KMS-11 (cell line): ENCODE data around the gene HOXC9.

ENCODE experiments used
- H2AFZ ChIP-seq: fragments of 200-600 bp; sonication (generic); 2 replicates; pipeline ENCODE4 v1.6.1; 2016; ENCODE audit warnings: antibody characterized with exemption, mixed run types, low read depth
- H3K27ac ChIP-seq: fragments of 200-600 bp; sonication (generic); 2 replicates; pipeline ENCODE4 v1.6.1; 2016; ENCODE audit warnings: mild to moderate bottlenecking, mixed run types
- H3K27me3 ChIP-seq: fragments of 200-600 bp; sonication (generic); 2 replicates; pipeline ENCODE4 v1.6.1; 2017; ENCODE audit warnings: mild to moderate bottlenecking, low read depth, mixed run types, moderate library complexity; ENCODE audit not compliant: insufficient read depth
- H3K36me3 ChIP-seq: fragments of 200-600 bp; sonication (generic); 2 replicates; pipeline ENCODE4 v1.6.1; 2017; ENCODE audit warnings: mild to moderate bottlenecking, mixed run types; ENCODE audit not compliant: insufficient read depth
- H3K4me1 ChIP-seq: fragments of 200-600 bp; sonication (generic); 2 replicates; pipeline ENCODE4 v1.6.1; 2016; ENCODE audit warnings: mild to moderate bottlenecking, low read depth, mixed run types; ENCODE audit not compliant: poor library complexity, severe bottlenecking
- H3K4me2 ChIP-seq: fragments of 200-600 bp; sonication (generic); 2 replicates; pipeline ENCODE4 v1.7.0; 2016; ENCODE audit warnings: mild to moderate bottlenecking, mixed run types
- H3K4me3 ChIP-seq: fragments of 200-600 bp; sonication (generic); IDR thresholded peaks from 2 replicates; pipeline ENCODE4 v1.6.1; 2017; ENCODE audit warnings: low read depth, low read length, mixed read lengths; ENCODE audit not compliant: insufficient read depth
- H3K79me2 ChIP-seq: fragments of 200-600 bp; sonication (generic); 2 replicates; pipeline ENCODE4 v1.6.1; 2016; ENCODE audit warnings: low read depth, mixed run types; ENCODE audit not compliant: insufficient read depth
- H3K9ac ChIP-seq: fragments of 200-600 bp; sonication (generic); 2 replicates; pipeline ENCODE4 v1.6.1; 2016; ENCODE audit warnings: mild to moderate bottlenecking, mixed run types
- H4K20me1 ChIP-seq: fragments of 200-600 bp; sonication (generic); 2 replicates; pipeline ENCODE4 v1.6.1; 2016; ENCODE audit warnings: mild to moderate bottlenecking, mixed run types; ENCODE audit not compliant: insufficient read depth
- CTCF ChIP-seq: fragments of 200-600 bp; sonication (generic); conservative IDR thresholded peaks from 2 replicates; pipeline ENCODE4 v1.6.1; 2017; ENCODE audit warnings: low read depth, mild to moderate bottlenecking, antibody characterized with exemption, low read length, moderate library complexity, mixed read lengths

HOXC9 gene

GRCh38 chr12:53994264-53995001 is 5.5 kb upstream of the HOXC9 start:
- no peak overlapping the region for H3K4me3 ChIP-seq
- no peak overlapping the region for H3K27ac ChIP-seq
- no peak overlapping the region for H2AFZ ChIP-seq
- no peaks in the 10 kb centered on the region for H3K79me2 ChIP-seq
- no peaks in the 10 kb centered on the region for H3K36me3 ChIP-seq
- no peak overlapping the region; the same call in 1 of the 2 replicates for H3K4me2 ChIP-seq
- peaks cover 100% of the 10 kb centered on the region for H3K27me3 ChIP-seq
- H3K4me1 ChIP-seq = peaks cover 40% of the 10 kb centered on the region
- TF ChIP-seq CTCF = no peak
- no peak overlapping the region for H3K9ac ChIP-seq
- H4K20me1 ChIP-seq = no peaks in the 10 kb centered on the region

GRCh38 chr12:53995002-53995377 is 5.0 kb upstream of the HOXC9 start:
- H3K4me1 ChIP-seq = peaks cover 35% of the 10 kb centered on the region
- H3K4me3 ChIP-seq = peak overlapping the region; percentile 27
- no peaks in the 10 kb centered on the region for H3K36me3 ChIP-seq
- no peak for TF ChIP-seq CTCF
- peak overlapping the region; percentile 97 for H2AFZ ChIP-seq
- H3K4me2 ChIP-seq = peak overlapping the region; percentile 98
- no peaks in the 10 kb centered on the region for H4K20me1 ChIP-seq
- H3K27ac ChIP-seq = no peak overlapping the region
- H3K79me2 ChIP-seq = no peaks in the 10 kb centered on the region
- peaks cover 100% of the 10 kb centered on the region for H3K27me3 ChIP-seq
- H3K9ac ChIP-seq = no peak overlapping the region

GRCh38 chr12:53995378-53996239 is 4.4 kb upstream of the HOXC9 start:
- Histone ChIP-seq H3K4me1 (peaks cover 35% of the 10 kb centered on the region), H3K4me3 (peak overlapping the region; percentile 27), H3K27ac (no peak overlapping the region), H3K9ac (peak overlapping the region; percentile 44), H3K4me2 (peak overlapping the region; percentile 98), H2AFZ (peak overlapping the region; percentile 97), H4K20me1 (no peaks in the 10 kb centered on the region), H3K36me3 (no peaks in the 10 kb centered on the region), H3K27me3 (peaks cover 100% of the 10 kb centered on the region), H3K79me2 (no peaks in the 10 kb centered on the region)
- TF ChIP-seq CTCF = peak; percentile 13; the same call in 1 of the 2 replicates

- H2AFZ ChIP-seq = peak overlapping the region; percentile 97
- H3K4me3 ChIP-seq = peak overlapping the region; percentile 27
- TF ChIP-seq CTCF = no peak
- no peaks in the 10 kb centered on the region for H3K36me3 ChIP-seq
- peaks cover 31% of the 10 kb centered on the region for H3K4me1 ChIP-seq
- no peak overlapping the region for H3K27ac ChIP-seq
- no peaks in the 10 kb centered on the region for H3K79me2 ChIP-seq
- H3K27me3 ChIP-seq = peaks cover 100% of the 10 kb centered on the region
- peak overlapping the region; percentile 98 for H3K4me2 ChIP-seq
- H4K20me1 ChIP-seq = no peaks in the 10 kb centered on the region
- H3K9ac ChIP-seq = peak overlapping the region; percentile 44
Observed at GRCh38 chr12:53996240-53997203, 3.4 kb upstream of the HOXC9 start.
